ENCODE results near the gene MAT2B. TPM values are rescaled to one million over a fixed set of nuclear protein-coding genes. Genes with fewer than 3 reads are reported as not detected.

Gene MAT2B
- total and polyA plus RNA-seq, 2 of the 8 experiments (the other 6 are each of a cell fraction or from before 2014, with no cell fraction given) = 33.9 to 65.2 TPM

DNA sequence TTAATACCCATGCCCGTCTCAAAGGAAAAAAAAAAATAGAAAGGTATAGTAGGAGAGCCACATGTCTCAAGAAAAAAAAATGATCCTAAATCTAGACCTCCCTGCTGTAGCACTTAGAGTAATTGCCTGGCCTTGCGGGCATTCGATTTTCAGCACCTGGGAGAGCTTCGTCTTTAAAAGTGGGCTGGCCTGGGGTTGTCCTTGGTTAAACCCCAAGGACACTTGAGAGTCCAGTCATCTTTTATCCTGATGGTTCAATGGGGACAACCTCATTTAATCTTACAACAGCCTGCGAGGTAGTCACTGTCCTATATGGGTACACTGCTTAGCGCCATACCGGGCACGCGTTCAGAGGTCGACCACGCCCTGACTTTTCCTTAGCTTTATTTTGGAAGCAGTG is 60.1 kb downstream of the MAT2B start:
- Histone ChIP-seq H3K9ac (replicated peaks in 1 of 4; ENCODE audit: extremely low read depth in 1 of 4, low read depth in 3 of 4, low read length in 3 of 4) (no peak overlapping the region), H3K23ac (ENCODE audit: insufficient read length) (no peak overlapping the region)

More for the DNA sequence above, 60.1 kb downstream of the MAT2B start:
- Histone ChIP-seq H2AFZ (ENCODE audit: low read length) (0 out of 2 replicates have a peak overlapping the region, but pooled peaks have one; percentile 8), H4K8ac (ENCODE audit: extremely low read depth, insufficient read depth, low read length) (no peak overlapping the region), H3K4me1 (replicated peaks in 1 of 4; ENCODE audit: control insufficient read depth in 3 of 4, insufficient read depth in 4 of 4, low read length in 3 of 4) (peaks cover 11 to 25% (median 18%) of the 10 kb centered on the region in 4 experiments; a peak in 6 of 7 replicates), H2BK5ac (ENCODE audit: low read depth, low read length) (0 out of 2 replicates have a peak overlapping the region, but pooled peaks have one; percentile 4), H2BK20ac (ENCODE audit: low read length) (no peak overlapping the region), H3K14ac (ENCODE audit: insufficient read length) (no peak overlapping the region), H3K9me3 (ENCODE audit: insufficient read depth in 2 of 2, low read depth in 1 of 2, low read length in 1 of 2) (no peaks in the 10 kb centered on the region), H2BK120ac (replicated peaks; ENCODE audit: low read depth, low read length) (no peak overlapping the region), H3K4me3 (ENCODE audit: extremely low read depth in 1 of 4, insufficient read depth in 2 of 4, low read depth in 3 of 4, low read length in 4 of 4) (peak overlapping the region; percentile 28 to 60 (median 52); a peak in 7 of 8 replicates), H2AK5ac (ENCODE audit: low read depth, low read length) (no peak overlapping the region), H4K20me1 (replicated peaks in 1 of 2; ENCODE audit: control insufficient read depth in 1 of 2, insufficient read depth in 2 of 2, low read length in 2 of 2) (no peaks in the 10 kb centered on the region), H3K79me1 (ENCODE audit: low read depth, low read length) (no peaks in the 10 kb centered on the region), H3K23me2 (ENCODE audit: low read depth, low read length) (peaks cover 5% of the 10 kb centered on the region), H2BK15ac (ENCODE audit: low read length) (no peak overlapping the region), H3K27ac (ENCODE audit: low read depth, low read length) (no peak overlapping the region), H3K4me2 (ENCODE audit: insufficient read depth in 1 of 2, low read depth in 2 of 2, low read length in 2 of 2) (peak overlapping the region; percentile 93 to 96), H3K56ac (replicated peaks; ENCODE audit: insufficient read length, low read depth, low read length) (no peak overlapping the region), H2BK12ac (ENCODE audit: low read depth, low read length) (peak overlapping the region; percentile 55; the same call in 1 of the 2 replicates), H3K27me3 (replicated peaks in 1 of 4; ENCODE audit: control insufficient read depth in 3 of 4, extremely low read depth in 1 of 4, insufficient read depth in 3 of 4, low read length in 3 of 4) (peaks cover 0 to 20% (median 14%) of the 10 kb centered on the region in 4 experiments; a peak in 4 of 7 replicates), H4K5ac (ENCODE audit: insufficient read length, low read depth, low read length) (no peak overlapping the region), H3K79me2 (ENCODE audit: control insufficient read depth in 1 of 2, insufficient read depth in 2 of 2, low read length in 2 of 2) (no peaks in the 10 kb centered on the region), H3K4ac (replicated peaks; ENCODE audit: insufficient read length, low read depth, low read length) (no peak overlapping the region), H3K36me3 (ENCODE audit: control insufficient read depth in 2 of 4, insufficient read depth in 4 of 4, low read length in 3 of 4) (no peaks in the 10 kb centered on the region), H3K18ac (ENCODE audit: extremely low read depth, low read length) (no peak overlapping the region; the same call in none of the 2 replicates), H4K91ac (replicated peaks; ENCODE audit: insufficient read length, low read length) (no peak overlapping the region)
- WGBS, 2 experiments (ENCODE audit: extremely low coverage in 1 of 2, insufficient coverage in 1 of 2, insufficient read length in 1 of 2, insufficient replicate concordance in 2 of 2, low coverage in 1 of 2, low lambda C conversion rate in 2 of 2, missing lambda C conversion rate in 1 of 2) = 12% methylated on average over 11 of the region's 11 CpGs; no CpG with 5 or more reads in 1 of the 2 experiments
- TF ChIP-seq SIN3A (conservative IDR thresholded peaks at IDR 0.05 in 1 of 2, IDR thresholded peaks at IDR 0.05 in 1 of 2; ENCODE audit: low read depth in 1 of 2, low read length in 2 of 2) = peak; percentile 30 to 54; a peak in 1 of 4 replicates
- no peak for TF ChIP-seq PHF8 (conservative IDR thresholded peaks at IDR 0.05; ENCODE audit: low read depth, low read length)
- POLR2A ChIA-PET (ENCODE audit: partially characterized antibody) = interaction anchor here (0.6 to 1.0 kb wide), 2 partner anchors 29 to 92 kb away, joined by 3 to 4 read pairs; no protein-coding TSS in a partner anchor
- CTCF ChIA-PET (ENCODE audit: partially characterized antibody) = interaction anchor here (0.8 to 5.2 kb wide), 13 partner anchors 9 to 938 kb away, joined by 3 to 27 read pairs (median 6); no protein-coding TSS in a partner anchor
- FAIRE-seq (peak; percentile 32), DNase-seq (ENCODE audit: low read depth in 1 of 2, low spot score in 2 of 2) (no peak)
